HFFc6 (cell line): ENCODE measurements around the gene EEF1AKMT1. TPM values are rescaled to one million over a fixed set of nuclear protein-coding genes. Genes with fewer than 3 reads are reported as not detected.

Experiments
- DNase-seq: peaks from one replicate; pipeline ENCODE4 v3.0.0-alpha.2; 2018
- H3K27ac Mint-ChIP-seq: 2 replicates; pipeline ENCODE4 v1.8.0; 2020; ENCODE audit warnings: mild to moderate bottlenecking, mixed read lengths
- H3K27me3 Mint-ChIP-seq: 2 replicates; pipeline ENCODE4 v1.8.0; 2021; ENCODE audit warnings: mild to moderate bottlenecking, moderate library complexity, mixed read lengths; ENCODE audit not compliant: insufficient read depth
- H3K36me3 Mint-ChIP-seq: 2 replicates; pipeline ENCODE4 v1.8.0; 2021; ENCODE audit warnings: low read depth, mixed read lengths
- H3K4me1 Mint-ChIP-seq: 2 replicates; pipeline ENCODE4 v1.8.0; 2020; ENCODE audit warnings: low read depth, mixed read lengths
- H3K4me3 Mint-ChIP-seq: 2 replicates; pipeline ENCODE4 v1.8.0; 2020; ENCODE audit warnings: mild to moderate bottlenecking, moderate library complexity, mixed read lengths
- H3K9me3 Mint-ChIP-seq: 2 replicates; pipeline ENCODE4 v1.8.0; 2020; ENCODE audit warnings: mild to moderate bottlenecking, mixed read lengths
- total RNA-seq, 6 experiments: library from RNA; stranded (reverse); fragmentation: NEBNext Ultra II Directional; extraction: Animal tissue kit (Norgen Biotek cat#: 25700); gene quantifications; 2 replicates in 1 of 6; 3 replicates in 5 of 6; pipeline ENCODE4 v1.2.3, GENCODE V29; 2021
- TF ChIP-seq, protein P1 (sequence below): fragments of 200-600 bp; sonication (generic); IDR thresholded peaks from 2 replicates; pipeline ENCODE4 v1.5.0; 2021; ENCODE audit warnings: antibody characterized with exemption, mild to moderate bottlenecking

EEF1AKMT1 gene
- total RNA-seq, 6 experiments from 2014 or later, result 10.7 to 17.1 (median 13.0) TPM

DNA sequence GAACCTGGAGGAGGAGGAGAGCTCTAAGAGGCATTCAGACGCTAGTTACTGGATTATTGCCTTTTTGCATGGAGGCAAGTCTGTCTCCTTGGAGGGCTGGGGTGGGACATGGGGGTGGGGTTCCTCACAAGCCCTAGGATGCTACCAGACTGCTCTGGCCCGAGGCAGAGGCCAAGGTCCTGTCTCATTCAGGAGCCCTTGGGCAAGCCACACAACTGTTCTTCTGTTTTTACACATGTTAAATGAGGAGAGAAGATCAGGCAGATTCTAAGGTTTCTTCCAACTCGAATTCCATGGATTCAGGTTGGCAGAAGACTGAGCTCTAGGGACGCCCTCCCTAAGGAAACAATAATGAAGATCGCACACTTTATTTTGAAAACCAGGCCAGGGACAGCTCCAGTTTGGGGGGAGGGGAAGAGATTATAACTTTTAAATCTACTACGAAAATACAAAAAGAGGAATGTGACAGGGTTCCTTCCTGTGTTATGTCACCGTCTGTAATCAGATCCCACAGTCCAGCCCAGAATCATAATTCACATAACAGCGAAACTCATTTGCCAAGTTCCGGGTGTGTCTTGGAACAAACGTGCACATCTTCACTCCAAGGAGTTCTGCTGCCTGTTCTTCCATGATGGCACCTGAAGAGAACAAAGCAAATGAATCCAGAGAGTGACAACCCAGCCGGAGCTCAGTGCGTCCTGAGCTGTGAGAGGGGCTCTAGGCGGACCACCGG lies 45.0 kb downstream of the EEF1AKMT1 start:
- no peak for DNase-seq
- Mint-ChIP-seq H3K4me3 (no peak overlapping the region), H3K27ac (no peak overlapping the region), H3K27me3 (peaks cover 2% of the 10 kb centered on the region; the same call in 1 of the 2 replicates), H3K36me3 (peaks cover 18% of the 10 kb centered on the region), H3K4me1 (no peaks in the 10 kb centered on the region), H3K9me3 (no peaks in the 10 kb centered on the region)
- TF ChIP-seq, protein P1, sequence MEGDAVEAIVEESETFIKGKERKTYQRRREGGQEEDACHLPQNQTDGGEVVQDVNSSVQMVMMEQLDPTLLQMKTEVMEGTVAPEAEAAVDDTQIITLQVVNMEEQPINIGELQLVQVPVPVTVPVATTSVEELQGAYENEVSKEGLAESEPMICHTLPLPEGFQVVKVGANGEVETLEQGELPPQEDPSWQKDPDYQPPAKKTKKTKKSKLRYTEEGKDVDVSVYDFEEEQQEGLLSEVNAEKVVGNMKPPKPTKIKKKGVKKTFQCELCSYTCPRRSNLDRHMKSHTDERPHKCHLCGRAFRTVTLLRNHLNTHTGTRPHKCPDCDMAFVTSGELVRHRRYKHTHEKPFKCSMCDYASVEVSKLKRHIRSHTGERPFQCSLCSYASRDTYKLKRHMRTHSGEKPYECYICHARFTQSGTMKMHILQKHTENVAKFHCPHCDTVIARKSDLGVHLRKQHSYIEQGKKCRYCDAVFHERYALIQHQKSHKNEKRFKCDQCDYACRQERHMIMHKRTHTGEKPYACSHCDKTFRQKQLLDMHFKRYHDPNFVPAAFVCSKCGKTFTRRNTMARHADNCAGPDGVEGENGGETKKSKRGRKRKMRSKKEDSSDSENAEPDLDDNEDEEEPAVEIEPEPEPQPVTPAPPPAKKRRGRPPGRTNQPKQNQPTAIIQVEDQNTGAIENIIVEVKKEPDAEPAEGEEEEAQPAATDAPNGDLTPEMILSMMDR, result no peak

- Mint-ChIP-seq H3K27ac (no peak overlapping the region), H3K9me3 (no peaks in the 10 kb centered on the region), H3K4me3 (no peak overlapping the region), H3K27me3 (0 out of 2 replicates have a peak, but pooled peaks cover 2% of the 10 kb centered on the region), H3K4me1 (peaks cover 2% of the 10 kb centered on the region), H3K36me3 (peaks cover 18% of the 10 kb centered on the region)
- no peak for DNase-seq
- TF ChIP-seq, protein P1, result no peak
These were observed 45.9 kb downstream of the EEF1AKMT1 start for GRCh38 chr13:20727856-20728255.

GRCh38 chr13:20721454-20722357 lies 52.1 kb downstream of the EEF1AKMT1 start:
- peak; percentile 56 for DNase-seq
- H3K4me3 Mint-ChIP-seq, result peak overlapping the region; percentile 75
- H3K27me3 Mint-ChIP-seq, result peaks cover 6% of the 10 kb centered on the region
- peaks cover 13% of the 10 kb centered on the region for H3K4me1 Mint-ChIP-seq
- no peaks in the 10 kb centered on the region for H3K36me3 Mint-ChIP-seq
- TF ChIP-seq, protein P1, result peak; percentile 20
- H3K9me3 Mint-ChIP-seq, result no peaks in the 10 kb centered on the region
- no peak overlapping the region for H3K27ac Mint-ChIP-seq

GRCh38 chr13:20721058-20721453 lies 52.7 kb downstream of the EEF1AKMT1 start:
- Mint-ChIP-seq H3K27ac (no peak overlapping the region), H3K9me3 (no peaks in the 10 kb centered on the region), H3K27me3 (peaks cover 6% of the 10 kb centered on the region), H3K4me1 (peaks cover 13% of the 10 kb centered on the region), H3K4me3 (no peak overlapping the region), H3K36me3 (no peaks in the 10 kb centered on the region)
- no peak for DNase-seq
- TF ChIP-seq, protein P1, result no peak

DNA sequence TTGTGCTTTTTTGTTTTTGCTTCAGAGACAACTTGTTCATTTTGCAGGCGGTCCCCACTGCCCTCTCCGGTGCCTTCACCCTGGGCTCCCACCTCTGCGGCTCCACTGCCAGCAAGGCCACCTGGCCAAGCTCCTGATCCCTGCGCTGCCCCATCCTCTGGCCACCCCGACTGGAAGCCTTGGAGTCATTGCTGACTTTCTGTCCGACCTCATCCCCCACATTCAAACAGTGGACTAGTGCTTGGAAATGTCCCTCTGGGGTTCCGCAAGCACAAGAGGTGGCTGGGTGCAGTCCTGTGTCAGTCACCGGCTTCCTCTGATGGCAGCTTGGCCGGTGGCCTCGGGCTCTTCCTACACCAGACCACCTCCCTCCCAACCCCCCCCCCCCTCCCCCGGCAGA lies 53.3 kb downstream of the EEF1AKMT1 start:
- TF ChIP-seq, protein P1, result no peak
- Mint-ChIP-seq H3K4me3 (no peak overlapping the region), H3K36me3 (no peaks in the 10 kb centered on the region), H3K4me1 (peaks cover 13% of the 10 kb centered on the region), H3K9me3 (no peaks in the 10 kb centered on the region), H3K27ac (no peak overlapping the region), H3K27me3 (peaks cover 6% of the 10 kb centered on the region)
- DNase-seq, result no peak
